Naive B cell (primary cell): ENCODE data around the gene TADA2A. TPM values are rescaled to one million over a fixed set of nuclear protein-coding genes. Genes with fewer than 3 reads are reported as not detected.

Experiments used
- ATAC-seq, 2 donors: fragments of 150-1000 bp; cut with Tn5 transposase; 2 replicates each; pipeline ENCODE4 v1.10.0; 2021; ENCODE audit warnings: low read depth in 2 of 2, mild to moderate bottlenecking in 2 of 2, moderate library complexity in 2 of 2
- DNase-seq: peaks from one replicate; pipeline ENCODE4 v3.0.0; 2022
- H3K27ac Mint-ChIP-seq, 6 donors: one replicate each; pipeline ENCODE4 v1.8.0; 2020 to 2022; ENCODE audit warnings: mild to moderate bottlenecking in 6 of 6, mixed read lengths in 6 of 6, moderate library complexity in 5 of 6, inconsistent platforms in 2 of 6
- H3K27me3 Mint-ChIP-seq, 3 donors: one replicate each; pipeline ENCODE4 v1.8.0; 2021 to 2022; ENCODE audit warnings: mixed read lengths in 3 of 3, mild to moderate bottlenecking in 1 of 3
- H3K36me3 Mint-ChIP-seq, 2 donors: one replicate each; pipeline ENCODE4 v1.8.0; 2020 to 2022; ENCODE audit warnings: mixed read lengths in 2 of 2, inconsistent platforms in 1 of 2, mild to moderate bottlenecking in 1 of 2
- H3K4me1 Mint-ChIP-seq, 3 donors: one replicate each; pipeline ENCODE4 v1.8.0; 2020 to 2022; ENCODE audit warnings: mixed read lengths in 3 of 3, inconsistent platforms in 1 of 3, mild to moderate bottlenecking in 1 of 3, moderate library complexity in 1 of 3
- H3K4me3 Mint-ChIP-seq, 8 donors: one replicate each; pipeline ENCODE4 v1.8.0; 2020 to 2022; ENCODE audit warnings: mild to moderate bottlenecking in 8 of 8, mixed read lengths in 8 of 8, moderate library complexity in 8 of 8, inconsistent platforms in 2 of 8
- H3K9me3 Mint-ChIP-seq, 7 donors: one replicate each; pipeline ENCODE4 v1.8.0; 2020 to 2022; ENCODE audit warnings: mixed read lengths in 7 of 7, mild to moderate bottlenecking in 5 of 7, inconsistent platforms in 2 of 7, moderate library complexity in 1 of 7
- polyA plus RNA-seq, 6 donors: library from polyadenylated mRNA; unstranded; fragments of 300-500 nt; fragmentation: Illumina TruSeq; gene quantifications; one replicate each; pipeline ENCODE4 v1.2.3, GENCODE V29; 2021; ENCODE audit warnings: low read depth in 6 of 6

Gene TADA2A
- polyA plus RNA-seq, 6 donors from 2014 or later = 4.3 to 16.3 (median 6.2) TPM

DNA sequence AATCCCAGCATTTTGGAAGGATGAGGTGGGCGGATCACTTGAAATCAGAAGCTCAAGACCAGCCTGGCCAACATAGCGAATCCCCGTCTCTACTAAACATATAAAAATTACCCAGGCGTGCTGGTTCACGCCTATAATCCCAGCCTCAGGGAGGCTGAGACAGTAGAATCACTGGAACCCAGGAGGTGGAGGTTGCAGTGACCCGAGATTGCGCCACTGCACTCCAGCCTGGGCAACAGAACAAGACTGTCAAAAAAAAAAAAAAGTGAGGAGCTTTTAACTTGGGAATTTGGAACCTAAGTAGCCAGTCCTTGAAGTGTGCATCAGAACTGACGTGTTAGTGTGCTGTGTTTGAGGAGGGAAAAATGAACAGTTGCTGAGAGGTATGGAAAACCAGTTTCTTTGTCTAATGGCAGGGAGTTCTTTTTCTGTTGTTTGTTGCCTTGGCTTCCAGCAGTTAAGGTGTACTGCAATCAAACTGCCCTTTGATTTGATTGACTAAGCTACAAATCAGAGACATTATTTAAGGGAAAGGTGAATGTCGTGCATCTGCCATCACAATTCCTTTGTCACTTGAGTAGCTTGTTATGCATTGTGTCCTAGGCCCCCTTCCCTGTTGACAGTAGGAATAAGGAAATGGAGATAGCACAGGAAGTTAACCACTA is 74.4 kb downstream of the TADA2A start:
- H3K4me1 Mint-ChIP-seq = no peaks in the 10 kb centered on the region
- H3K27ac Mint-ChIP-seq = no peak overlapping the region
- H3K27me3 Mint-ChIP-seq = no peaks in the 10 kb centered on the region
- H3K4me3 Mint-ChIP-seq = no peak overlapping the region
- H3K9me3 Mint-ChIP-seq = no peaks in the 10 kb centered on the region
- DNase-seq (no peak), ATAC-seq (no peak)
- H3K36me3 Mint-ChIP-seq = peaks cover 7 to 16% of the 10 kb centered on the region in 2 donors

DNA sequence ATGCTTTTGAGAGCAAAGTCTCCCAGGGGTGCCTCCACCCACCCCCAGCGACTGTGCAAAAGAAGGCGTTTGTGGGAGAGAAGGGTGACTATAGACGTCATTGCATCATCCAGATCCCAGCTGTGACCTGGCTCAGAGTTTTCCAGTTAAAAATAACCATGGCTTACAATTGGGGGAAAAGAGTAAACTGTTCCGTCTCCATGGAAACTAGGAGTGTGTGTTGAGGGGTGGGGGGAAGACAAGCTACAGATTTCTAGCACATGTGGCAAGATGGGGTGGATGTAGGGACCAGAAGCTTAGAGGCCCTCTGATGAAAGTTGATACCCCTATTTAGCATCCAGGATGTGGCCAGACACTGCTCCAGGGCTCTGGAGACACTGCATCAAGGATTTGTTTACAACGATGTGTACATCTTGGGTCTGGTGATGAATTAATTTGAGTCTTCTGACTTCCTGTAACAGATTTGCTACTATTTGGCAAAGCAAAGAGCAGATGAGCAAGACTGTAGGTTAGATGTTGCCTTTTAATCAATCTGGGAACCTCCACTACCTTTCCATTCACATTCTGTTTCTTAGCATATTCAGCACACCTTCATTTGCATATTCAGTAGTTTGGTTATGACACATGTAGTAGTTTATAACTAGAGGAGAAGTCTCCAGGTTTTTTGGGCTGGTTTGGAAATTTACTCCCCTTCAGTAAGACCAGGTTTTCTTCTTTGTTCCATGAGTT is 76.8 kb downstream of the TADA2A start:
- Mint-ChIP-seq H3K27me3 (no peaks in the 10 kb centered on the region), H3K4me1 (peaks cover 0 to 6% (median 0%) of the 10 kb centered on the region in 3 donors), H3K27ac (no peak overlapping the region), H3K9me3 (no peaks in the 10 kb centered on the region), H3K4me3 (no peak overlapping the region), H3K36me3 (peaks cover 0 to 8% of the 10 kb centered on the region in 2 donors)
- ATAC-seq = no peak
- no peak for DNase-seq

GRCh38 chr17:37485938-37486570 is 79.4 kb downstream of the TADA2A start:
- Mint-ChIP-seq H3K36me3 (no peaks in the 10 kb centered on the region), H3K4me1 (peaks cover 9 to 21% (median 13%) of the 10 kb centered on the region in 3 donors), H3K9me3 (no peaks in the 10 kb centered on the region), H3K4me3 (peak overlapping the region in 1 of 8 donors; percentile 49), H3K27ac (no peak overlapping the region), H3K27me3 (no peaks in the 10 kb centered on the region)
- ATAC-seq = no peak
- DNase-seq = no peak

DNA sequence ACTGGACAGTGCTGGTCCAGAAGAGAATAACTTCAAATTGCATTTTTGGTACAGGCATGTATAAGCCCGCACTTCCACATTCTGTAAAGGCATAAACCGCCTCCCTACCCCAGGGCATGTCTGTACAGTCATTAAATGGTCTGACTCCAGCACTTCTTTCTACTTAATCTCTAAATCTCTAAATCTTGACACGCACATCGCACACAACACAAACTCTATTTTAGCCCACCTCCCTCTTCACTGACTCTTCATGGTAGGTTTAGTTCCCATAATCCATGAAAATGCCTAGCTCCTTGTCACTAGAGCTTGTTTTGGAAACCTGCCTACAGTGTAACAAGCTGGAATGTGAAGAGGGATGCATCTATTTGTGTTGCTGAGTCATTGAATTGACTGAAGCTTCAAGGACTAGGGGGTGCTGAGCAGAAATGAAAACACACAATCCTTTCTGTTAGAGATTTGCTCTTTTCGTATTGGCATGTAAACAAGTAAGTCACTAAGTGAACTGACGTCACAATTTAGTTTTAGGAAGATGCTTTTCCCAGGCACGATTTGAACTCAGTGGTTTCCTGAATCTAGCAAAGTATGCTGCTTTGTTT is 81.4 kb downstream of the TADA2A start:
- H3K27ac Mint-ChIP-seq = peak overlapping the region in 1 of 6 donors; percentile 69
- H3K4me1 Mint-ChIP-seq = peaks cover 13 to 25% (median 17%) of the 10 kb centered on the region in 3 donors
- no peaks in the 10 kb centered on the region for H3K27me3 Mint-ChIP-seq
- DNase-seq (no peak), ATAC-seq (no peak)
- peak overlapping the region; percentile 91 to 98 (median 94) for H3K4me3 Mint-ChIP-seq
- H3K9me3 Mint-ChIP-seq = no peaks in the 10 kb centered on the region
- no peaks in the 10 kb centered on the region for H3K36me3 Mint-ChIP-seq

GRCh38 chr17:37488607-37489196 is 82.0 kb downstream of the TADA2A start:
- H3K36me3 Mint-ChIP-seq = no peaks in the 10 kb centered on the region
- ATAC-seq = peak in 1 of 2 donors; percentile 6
- peak overlapping the region in 2 of 6 donors; percentile 51 to 69 for H3K27ac Mint-ChIP-seq
- DNase-seq = no peak
- H3K9me3 Mint-ChIP-seq = no peaks in the 10 kb centered on the region
- no peaks in the 10 kb centered on the region for H3K27me3 Mint-ChIP-seq
- peaks cover 13 to 29% (median 17%) of the 10 kb centered on the region in 3 donors for H3K4me1 Mint-ChIP-seq
- H3K4me3 Mint-ChIP-seq = peak overlapping the region; percentile 91 to 98 (median 94)

DNA sequence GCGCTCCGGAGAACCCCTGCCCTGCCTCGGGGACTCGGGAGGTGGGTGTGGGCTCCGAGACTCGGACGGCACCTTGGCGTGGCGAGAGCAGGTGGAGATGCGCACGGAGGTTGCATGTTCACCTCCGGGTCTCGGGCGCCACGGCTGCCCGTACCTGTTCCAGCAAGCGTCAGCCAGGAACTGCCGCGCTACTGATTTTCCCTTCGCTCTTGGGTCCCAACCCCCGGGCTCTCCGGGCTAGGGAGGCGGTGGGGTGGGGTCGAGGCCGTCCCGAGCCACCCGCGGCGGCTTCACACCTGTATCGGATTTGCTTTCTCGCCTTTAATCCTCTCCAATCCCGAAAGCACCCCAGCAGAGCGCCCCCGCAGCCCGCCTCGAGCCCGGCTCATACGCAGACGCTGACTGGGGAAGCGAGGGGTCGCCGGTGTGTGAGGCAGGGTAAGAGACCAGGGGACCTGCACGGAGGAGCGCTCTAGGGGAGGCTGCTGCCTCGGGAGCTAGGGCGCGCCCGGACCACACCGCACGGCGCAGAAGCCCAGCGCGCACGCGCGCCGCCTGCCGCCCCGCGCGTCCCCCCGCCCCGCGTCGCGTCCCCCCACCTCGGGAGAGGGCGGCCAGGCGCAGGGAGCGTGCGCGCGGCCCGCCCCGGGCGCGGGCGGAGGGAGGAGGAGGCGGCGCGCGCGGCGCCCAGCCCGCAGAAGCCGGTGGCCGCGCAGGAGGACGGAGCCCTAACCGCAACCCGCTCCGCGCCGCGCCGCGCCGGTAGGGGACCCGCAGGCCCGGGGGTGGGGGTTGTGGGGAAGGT is 82.7 kb downstream of the TADA2A start, which contains the start of gene DUSP14:
TSS of gene DUSP14 (plus strand) at position 695 of the 805 bp plus-strand sequence. CDS start 22,382 bp downstream, outside the sequence.
- no peaks in the 10 kb centered on the region for H3K9me3 Mint-ChIP-seq
- peaks cover 13 to 32% (median 17%) of the 10 kb centered on the region in 3 donors for H3K4me1 Mint-ChIP-seq
- peak within 1 kb of the TSS; percentile 91 to 98 (median 96) for H3K4me3 Mint-ChIP-seq
- DNase-seq (peak; percentile 79), ATAC-seq (peak; percentile 72 to 74)
- H3K27ac Mint-ChIP-seq = peak within 1 kb of the TSS; percentile 59 to 95 (median 92)
- no peaks in the 10 kb centered on the region for H3K27me3 Mint-ChIP-seq
- no peaks in the 10 kb centered on the region for H3K36me3 Mint-ChIP-seq

- DNase-seq = peak; percentile 73
These were observed 83.4 kb downstream of the TADA2A start for GRCh38 chr17:37490022-37490587.

DNA sequence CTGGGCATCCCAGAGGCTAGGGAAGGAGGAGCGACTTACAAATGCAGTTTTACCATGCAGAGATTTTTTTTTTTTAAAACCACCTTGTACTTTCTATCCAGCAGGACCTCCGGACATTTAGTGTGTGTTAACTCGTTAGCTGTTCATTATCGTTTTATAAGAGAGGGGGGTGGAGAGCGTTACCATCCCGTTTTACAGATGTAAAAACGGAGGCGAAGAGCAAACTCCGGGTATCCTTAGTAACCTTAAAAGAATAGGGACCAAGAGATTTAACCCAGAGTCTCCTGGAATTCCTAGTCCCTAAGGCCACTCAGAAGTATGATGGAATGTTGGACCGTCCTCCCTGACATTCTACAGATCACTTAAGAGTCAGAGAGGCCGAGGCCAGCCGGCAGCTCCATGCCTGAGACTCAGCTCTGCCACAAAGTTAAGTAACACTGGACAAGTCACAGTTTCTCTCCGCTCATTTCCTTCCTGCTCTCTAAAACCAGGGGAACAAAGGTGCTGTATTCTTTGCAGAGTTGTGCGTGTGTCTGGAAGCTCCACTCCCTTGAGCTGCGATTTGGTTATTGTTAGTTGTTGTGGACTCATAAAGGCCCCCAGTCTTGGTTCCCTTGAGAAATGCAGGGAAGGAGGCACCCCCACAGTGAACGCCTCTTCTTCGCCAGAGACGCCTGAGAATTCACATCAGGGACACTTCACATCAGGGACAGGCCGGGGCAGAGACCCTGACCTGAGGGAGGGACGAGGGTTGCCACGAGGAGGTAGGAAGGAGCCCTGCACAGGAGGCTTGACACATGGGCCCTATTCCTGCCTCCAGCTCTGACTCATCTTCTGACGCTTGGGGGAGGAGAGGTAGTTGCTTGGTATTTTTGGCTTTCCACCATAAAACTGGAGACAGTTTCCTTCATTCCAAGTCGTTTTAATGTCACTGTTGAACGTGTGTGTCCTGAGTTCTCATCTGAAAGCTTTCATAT is 84.2 kb downstream of the TADA2A start:
- DNase-seq (no peak), ATAC-seq (no peak)
- peak overlapping the region; percentile 87 to 98 (median 96) for H3K4me3 Mint-ChIP-seq
- H3K27me3 Mint-ChIP-seq = no peaks in the 10 kb centered on the region
- peaks cover 13 to 32% (median 17%) of the 10 kb centered on the region in 3 donors for H3K4me1 Mint-ChIP-seq
- H3K9me3 Mint-ChIP-seq = no peaks in the 10 kb centered on the region
- H3K27ac Mint-ChIP-seq = peak overlapping the region in 4 of 6 donors; percentile 78 to 95 (median 92)
- no peaks in the 10 kb centered on the region for H3K36me3 Mint-ChIP-seq

More at GRCh38 chr17:37490022-37490587, 83.4 kb downstream of the TADA2A start:
- no peaks in the 10 kb centered on the region for H3K36me3 Mint-ChIP-seq
- no peaks in the 10 kb centered on the region for H3K9me3 Mint-ChIP-seq
- H3K27me3 Mint-ChIP-seq = no peaks in the 10 kb centered on the region
- H3K27ac Mint-ChIP-seq = peak overlapping the region; percentile 59 to 95 (median 92)
- H3K4me1 Mint-ChIP-seq = peaks cover 13 to 32% (median 17%) of the 10 kb centered on the region in 3 donors
- H3K4me3 Mint-ChIP-seq = peak overlapping the region; percentile 87 to 98 (median 96)
- peak; percentile 70 to 71 for ATAC-seq

DNA sequence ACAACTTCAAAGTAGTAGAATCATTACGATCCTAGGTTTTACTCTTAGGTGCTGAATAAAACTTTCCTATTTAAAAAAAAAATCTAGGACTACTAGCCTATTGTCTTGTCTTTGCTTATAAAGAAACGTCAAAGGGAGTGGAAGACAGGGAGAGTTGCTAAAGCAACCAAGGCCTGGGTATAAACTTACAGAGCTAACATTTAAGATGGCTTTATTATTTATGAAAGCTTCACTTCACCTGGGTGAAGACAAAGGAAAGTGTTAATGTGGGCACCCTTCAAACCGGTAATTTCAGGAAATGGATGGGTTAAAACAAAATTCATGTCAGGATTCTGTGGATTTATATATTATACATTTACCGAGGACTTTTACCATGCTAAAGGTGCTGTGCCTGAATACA is 85.5 kb downstream of the TADA2A start:
- ATAC-seq (no peak), DNase-seq (no peak)
- Mint-ChIP-seq H3K27me3 (no peaks in the 10 kb centered on the region), H3K4me3 (peak overlapping the region in 1 of 8 donors; percentile 87), H3K4me1 (peaks cover 13 to 32% (median 17%) of the 10 kb centered on the region in 3 donors), H3K27ac (no peak overlapping the region), H3K9me3 (no peaks in the 10 kb centered on the region), H3K36me3 (no peaks in the 10 kb centered on the region)

GRCh38 chr17:37493249-37494027 is 86.8 kb downstream of the TADA2A start:
- DNase-seq (no peak), ATAC-seq (no peak)
- Mint-ChIP-seq H3K27me3 (no peaks in the 10 kb centered on the region), H3K27ac (no peak overlapping the region), H3K9me3 (no peaks in the 10 kb centered on the region), H3K4me3 (peak overlapping the region in 1 of 8 donors; percentile 58), H3K4me1 (peaks cover 13 to 27% (median 17%) of the 10 kb centered on the region in 3 donors), H3K36me3 (no peaks in the 10 kb centered on the region)
